ENCODE data around the gene PLA2G15. TPM values are rescaled to one million over a fixed set of nuclear protein-coding genes. Genes with fewer than 3 reads are reported as not detected.

Gene PLA2G15
- total and polyA plus RNA-seq, 2 of the 13 experiments (the other 11 are each of a cell fraction or from before 2014, with no cell fraction given), result 14.4 to 23.7 TPM

DNA sequence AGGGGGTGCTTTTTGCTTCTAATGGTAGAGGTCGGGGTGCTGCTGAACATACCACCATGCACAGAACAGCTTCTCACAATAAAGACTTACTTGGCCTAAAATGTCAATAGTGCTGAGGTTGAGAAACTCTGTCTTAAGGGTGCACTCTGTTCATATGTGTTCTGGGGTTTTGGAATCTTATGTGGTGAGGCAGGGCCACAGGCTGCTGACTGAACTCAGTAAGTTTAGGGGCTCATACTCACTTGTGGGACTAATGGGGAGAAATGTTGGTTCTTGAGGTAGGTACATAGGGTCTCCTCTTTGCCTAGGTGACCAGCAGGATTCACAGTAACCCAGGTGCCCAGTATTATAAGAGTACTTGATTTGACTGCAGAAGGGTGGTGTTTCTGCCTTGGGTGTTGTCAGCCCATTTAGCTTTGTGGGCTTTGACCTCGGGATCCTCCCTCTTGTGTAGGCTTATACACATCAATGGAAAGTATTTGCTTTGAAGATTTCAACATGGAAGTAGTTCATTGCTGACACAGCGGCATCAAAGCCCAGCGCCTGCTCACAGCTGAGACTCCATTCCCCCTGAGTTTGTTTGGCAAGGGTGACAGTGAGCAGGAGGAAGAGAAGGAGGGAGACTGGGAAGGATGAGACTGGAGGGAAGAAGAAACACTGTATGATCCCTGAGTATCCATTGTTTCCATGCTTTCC is 36.3 kb downstream of the PLA2G15 start (continued):
- TF ChIP-seq, protein P1, sequence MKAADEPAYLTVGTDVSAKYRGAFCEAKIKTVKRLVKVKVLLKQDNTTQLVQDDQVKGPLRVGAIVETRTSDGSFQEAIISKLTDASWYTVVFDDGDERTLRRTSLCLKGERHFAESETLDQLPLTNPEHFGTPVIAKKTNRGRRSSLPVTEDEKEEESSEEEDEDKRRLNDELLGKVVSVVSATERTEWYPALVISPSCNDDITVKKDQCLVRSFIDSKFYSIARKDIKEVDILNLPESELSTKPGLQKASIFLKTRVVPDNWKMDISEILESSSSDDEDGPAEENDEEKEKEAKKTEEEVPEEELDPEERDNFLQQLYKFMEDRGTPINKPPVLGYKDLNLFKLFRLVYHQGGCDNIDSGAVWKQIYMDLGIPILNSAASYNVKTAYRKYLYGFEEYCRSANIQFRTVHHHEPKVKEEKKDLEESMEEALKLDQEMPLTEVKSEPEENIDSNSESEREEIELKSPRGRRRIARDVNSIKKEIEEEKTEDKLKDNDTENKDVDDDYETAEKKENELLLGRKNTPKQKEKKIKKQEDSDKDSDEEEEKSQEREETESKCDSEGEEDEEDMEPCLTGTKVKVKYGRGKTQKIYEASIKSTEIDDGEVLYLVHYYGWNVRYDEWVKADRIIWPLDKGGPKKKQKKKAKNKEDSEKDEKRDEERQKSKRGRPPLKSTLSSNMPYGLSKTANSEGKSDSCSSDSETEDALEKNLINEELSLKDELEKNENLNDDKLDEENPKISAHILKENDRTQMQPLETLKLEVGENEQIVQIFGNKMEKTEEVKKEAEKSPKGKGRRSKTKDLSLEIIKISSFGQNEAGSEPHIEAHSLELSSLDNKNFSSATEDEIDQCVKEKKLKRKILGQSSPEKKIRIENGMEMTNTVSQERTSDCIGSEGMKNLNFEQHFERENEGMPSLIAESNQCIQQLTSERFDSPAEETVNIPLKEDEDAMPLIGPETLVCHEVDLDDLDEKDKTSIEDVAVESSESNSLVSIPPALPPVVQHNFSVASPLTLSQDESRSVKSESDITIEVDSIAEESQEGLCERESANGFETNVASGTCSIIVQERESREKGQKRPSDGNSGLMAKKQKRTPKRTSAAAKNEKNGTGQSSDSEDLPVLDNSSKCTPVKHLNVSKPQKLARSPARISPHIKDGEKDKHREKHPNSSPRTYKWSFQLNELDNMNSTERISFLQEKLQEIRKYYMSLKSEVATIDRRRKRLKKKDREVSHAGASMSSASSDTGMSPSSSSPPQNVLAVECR (CRISPR knock-in tag; IDR thresholded peaks at IDR 0.05; ENCODE audit: borderline replicate concordance), result peak; percentile 89
- no peak for TF ChIP-seq FLYWCH1 (CRISPR knock-in tag; IDR thresholded peaks at IDR 0.05)
- peak; percentile 81 for TF ChIP-seq ZFP1 (CRISPR knock-in tag; IDR thresholded peaks at IDR 0.05)
- TF ChIP-seq, protein P2, sequence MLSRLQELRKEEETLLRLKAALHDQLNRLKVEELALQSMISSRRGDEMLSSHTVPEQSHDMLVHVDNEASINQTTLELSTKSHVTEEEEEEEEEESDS (CRISPR knock-in tag; IDR thresholded peaks at IDR 0.05; ENCODE audit: borderline replicate concordance), result peak; percentile 77; the same call in 1 of the 2 replicates
- TF ChIP-seq GATA4 (IDR thresholded peaks at IDR 0.05; ENCODE audit: borderline replicate concordance, low read depth), result peak; percentile 44; the same call in 1 of the 2 replicates
- TF ChIP-seq, protein P3, sequence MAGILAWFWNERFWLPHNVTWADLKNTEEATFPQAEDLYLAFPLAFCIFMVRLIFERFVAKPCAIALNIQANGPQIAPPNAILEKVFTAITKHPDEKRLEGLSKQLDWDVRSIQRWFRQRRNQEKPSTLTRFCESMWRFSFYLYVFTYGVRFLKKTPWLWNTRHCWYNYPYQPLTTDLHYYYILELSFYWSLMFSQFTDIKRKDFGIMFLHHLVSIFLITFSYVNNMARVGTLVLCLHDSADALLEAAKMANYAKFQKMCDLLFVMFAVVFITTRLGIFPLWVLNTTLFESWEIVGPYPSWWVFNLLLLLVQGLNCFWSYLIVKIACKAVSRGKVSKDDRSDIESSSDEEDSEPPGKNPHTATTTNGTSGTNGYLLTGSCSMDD (CRISPR knock-in tag; IDR thresholded peaks at IDR 0.05), result no peak
- TF ChIP-seq POGZ (CRISPR knock-in tag; IDR thresholded peaks at IDR 0.05), result peak; percentile 78
- TF ChIP-seq, protein P4, sequence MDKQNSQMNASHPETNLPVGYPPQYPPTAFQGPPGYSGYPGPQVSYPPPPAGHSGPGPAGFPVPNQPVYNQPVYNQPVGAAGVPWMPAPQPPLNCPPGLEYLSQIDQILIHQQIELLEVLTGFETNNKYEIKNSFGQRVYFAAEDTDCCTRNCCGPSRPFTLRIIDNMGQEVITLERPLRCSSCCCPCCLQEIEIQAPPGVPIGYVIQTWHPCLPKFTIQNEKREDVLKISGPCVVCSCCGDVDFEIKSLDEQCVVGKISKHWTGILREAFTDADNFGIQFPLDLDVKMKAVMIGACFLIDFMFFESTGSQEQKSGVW (CRISPR knock-in tag; IDR thresholded peaks at IDR 0.05; ENCODE audit: borderline replicate concordance), result no peak
- TF ChIP-seq SPEN (CRISPR knock-in tag; IDR thresholded peaks at IDR 0.05; ENCODE audit: low read depth), result 0 out of 2 replicates have a peak, but pooled peaks have one; percentile 52
- no peak for TF ChIP-seq NRL (CRISPR knock-in tag; IDR thresholded peaks at IDR 0.05; ENCODE audit: borderline replicate concordance)
- TF ChIP-seq, protein P5, sequence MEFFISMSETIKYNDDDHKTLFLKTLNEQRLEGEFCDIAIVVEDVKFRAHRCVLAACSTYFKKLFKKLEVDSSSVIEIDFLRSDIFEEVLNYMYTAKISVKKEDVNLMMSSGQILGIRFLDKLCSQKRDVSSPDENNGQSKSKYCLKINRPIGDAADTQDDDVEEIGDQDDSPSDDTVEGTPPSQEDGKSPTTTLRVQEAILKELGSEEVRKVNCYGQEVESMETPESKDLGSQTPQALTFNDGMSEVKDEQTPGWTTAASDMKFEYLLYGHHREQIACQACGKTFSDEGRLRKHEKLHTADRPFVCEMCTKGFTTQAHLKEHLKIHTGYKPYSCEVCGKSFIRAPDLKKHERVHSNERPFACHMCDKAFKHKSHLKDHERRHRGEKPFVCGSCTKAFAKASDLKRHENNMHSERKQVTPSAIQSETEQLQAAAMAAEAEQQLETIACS (CRISPR knock-in tag; IDR thresholded peaks at IDR 0.05), result no peak
- TF ChIP-seq, protein P6, sequence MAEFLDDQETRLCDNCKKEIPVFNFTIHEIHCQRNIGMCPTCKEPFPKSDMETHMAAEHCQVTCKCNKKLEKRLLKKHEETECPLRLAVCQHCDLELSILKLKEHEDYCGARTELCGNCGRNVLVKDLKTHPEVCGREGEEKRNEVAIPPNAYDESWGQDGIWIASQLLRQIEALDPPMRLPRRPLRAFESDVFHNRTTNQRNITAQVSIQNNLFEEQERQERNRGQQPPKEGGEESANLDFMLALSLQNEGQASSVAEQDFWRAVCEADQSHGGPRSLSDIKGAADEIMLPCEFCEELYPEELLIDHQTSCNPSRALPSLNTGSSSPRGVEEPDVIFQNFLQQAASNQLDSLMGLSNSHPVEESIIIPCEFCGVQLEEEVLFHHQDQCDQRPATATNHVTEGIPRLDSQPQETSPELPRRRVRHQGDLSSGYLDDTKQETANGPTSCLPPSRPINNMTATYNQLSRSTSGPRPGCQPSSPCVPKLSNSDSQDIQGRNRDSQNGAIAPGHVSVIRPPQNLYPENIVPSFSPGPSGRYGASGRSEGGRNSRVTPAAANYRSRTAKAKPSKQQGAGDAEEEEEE (CRISPR knock-in tag; IDR thresholded peaks at IDR 0.05; ENCODE audit: borderline replicate concordance), result no peak
- TF ChIP-seq ZSCAN31 (CRISPR knock-in tag; IDR thresholded peaks at IDR 0.05; ENCODE audit: low read depth), result peak; percentile 73; the same call in 1 of the 2 replicates
- TF ChIP-seq ZNF883 (CRISPR knock-in tag; IDR thresholded peaks at IDR 0.05; ENCODE audit: not compliant biosample characterization), result no peak
- TF ChIP-seq RXRB (CRISPR knock-in tag; IDR thresholded peaks at IDR 0.05; ENCODE audit: borderline replicate concordance), result peak; percentile 89
- peak; percentile 97 for TF ChIP-seq NCOA2 (CRISPR knock-in tag; IDR thresholded peaks at IDR 0.05)
- TF ChIP-seq ZSCAN30 (CRISPR knock-in tag; IDR thresholded peaks at IDR 0.05), result no peak
- peak; percentile 27; the same call in 1 of the 2 replicates for TF ChIP-seq ZNF232 (CRISPR knock-in tag; IDR thresholded peaks at IDR 0.05; ENCODE audit: borderline replicate concordance)
- TF ChIP-seq, protein P7, sequence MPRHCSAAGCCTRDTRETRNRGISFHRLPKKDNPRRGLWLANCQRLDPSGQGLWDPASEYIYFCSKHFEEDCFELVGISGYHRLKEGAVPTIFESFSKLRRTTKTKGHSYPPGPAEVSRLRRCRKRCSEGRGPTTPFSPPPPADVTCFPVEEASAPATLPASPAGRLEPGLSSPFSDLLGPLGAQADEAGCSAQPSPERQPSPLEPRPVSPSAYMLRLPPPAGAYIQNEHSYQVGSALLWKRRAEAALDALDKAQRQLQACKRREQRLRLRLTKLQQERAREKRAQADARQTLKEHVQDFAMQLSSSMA (CRISPR knock-in tag; IDR thresholded peaks at IDR 0.05), result no peak

Measured in HepG2 (cell line).